SK-N-MC (cell line): Measurements from ENCODE around the gene MDM4.

Source experiments
- EZH2 ChIP-seq: fragments of 200-600 bp; sonication (generic); IDR thresholded peaks from one replicate; pipeline ENCODE4 v1.6.1; 2017; ENCODE audit warnings: antibody characterized with exemption
- FOXP2 ChIP-seq: optimal IDR thresholded peaks from 2 replicates; pipeline ENCODE3; 2011; ENCODE audit warnings: mild to moderate bottlenecking, moderate library complexity; ENCODE audit not compliant: insufficient read depth; ENCODE audit errors: extremely low read length, control extremely low read depth
- POLR2AphosphoS5 ChIP-seq: IDR thresholded peaks from 2 replicates; pipeline ENCODE4 v1.6.1; 2012; ENCODE audit warnings: mild to moderate bottlenecking, low read depth, low read length, borderline replicate concordance

GRCh38 chr1:204506969-204507316 lies 9.3 kb upstream of the MDM4 start:
- TF ChIP-seq POLR2AphosphoS5 (no peak), EZH2 (no peak), FOXP2 (no peak)
